ENCODE measurements around the gene C4orf51.

C4orf51 gene

DNA sequence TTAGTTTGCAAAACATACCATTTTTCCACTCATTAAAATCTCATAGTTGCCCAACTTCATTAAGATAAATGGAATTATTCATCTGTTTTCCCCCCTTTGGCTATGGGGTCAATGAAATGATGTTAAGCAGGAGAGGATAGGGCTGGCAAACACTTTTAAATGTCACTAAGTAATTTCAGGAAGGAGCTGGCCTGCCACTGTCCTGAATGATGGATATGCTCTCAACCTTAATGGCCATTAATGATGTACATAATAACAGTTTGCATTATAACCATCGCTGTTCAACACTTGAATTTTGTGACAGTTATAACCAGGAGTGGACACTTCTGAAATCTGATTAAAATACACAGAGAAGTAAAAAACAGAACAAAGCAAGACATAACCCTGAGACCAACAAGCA lies 77.2 kb downstream of the C4orf51 start:
- no peak for DNase-seq (ENCODE audit: low spot score)

DNA sequence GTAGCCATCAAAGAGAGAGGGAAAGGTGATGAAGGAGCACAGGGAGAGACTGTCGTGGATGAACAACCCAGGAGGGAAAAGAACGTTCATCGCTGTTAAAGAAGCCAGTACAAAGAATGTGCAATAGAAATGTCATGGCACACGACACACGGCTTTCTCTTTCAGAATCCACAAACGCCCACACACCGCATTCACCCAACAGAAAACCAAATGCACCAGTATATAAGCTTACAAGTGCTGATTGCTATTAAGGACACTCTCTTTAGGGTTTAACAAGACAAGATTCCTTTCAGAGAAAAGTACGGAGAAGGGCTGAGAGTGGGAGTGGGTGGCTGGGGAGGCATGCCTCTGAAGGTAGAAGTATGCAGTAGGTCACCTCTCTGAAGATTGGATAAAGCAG lies 80.2 kb downstream of the C4orf51 start:
- DNase-seq (ENCODE audit: low spot score): no peak

DNA sequence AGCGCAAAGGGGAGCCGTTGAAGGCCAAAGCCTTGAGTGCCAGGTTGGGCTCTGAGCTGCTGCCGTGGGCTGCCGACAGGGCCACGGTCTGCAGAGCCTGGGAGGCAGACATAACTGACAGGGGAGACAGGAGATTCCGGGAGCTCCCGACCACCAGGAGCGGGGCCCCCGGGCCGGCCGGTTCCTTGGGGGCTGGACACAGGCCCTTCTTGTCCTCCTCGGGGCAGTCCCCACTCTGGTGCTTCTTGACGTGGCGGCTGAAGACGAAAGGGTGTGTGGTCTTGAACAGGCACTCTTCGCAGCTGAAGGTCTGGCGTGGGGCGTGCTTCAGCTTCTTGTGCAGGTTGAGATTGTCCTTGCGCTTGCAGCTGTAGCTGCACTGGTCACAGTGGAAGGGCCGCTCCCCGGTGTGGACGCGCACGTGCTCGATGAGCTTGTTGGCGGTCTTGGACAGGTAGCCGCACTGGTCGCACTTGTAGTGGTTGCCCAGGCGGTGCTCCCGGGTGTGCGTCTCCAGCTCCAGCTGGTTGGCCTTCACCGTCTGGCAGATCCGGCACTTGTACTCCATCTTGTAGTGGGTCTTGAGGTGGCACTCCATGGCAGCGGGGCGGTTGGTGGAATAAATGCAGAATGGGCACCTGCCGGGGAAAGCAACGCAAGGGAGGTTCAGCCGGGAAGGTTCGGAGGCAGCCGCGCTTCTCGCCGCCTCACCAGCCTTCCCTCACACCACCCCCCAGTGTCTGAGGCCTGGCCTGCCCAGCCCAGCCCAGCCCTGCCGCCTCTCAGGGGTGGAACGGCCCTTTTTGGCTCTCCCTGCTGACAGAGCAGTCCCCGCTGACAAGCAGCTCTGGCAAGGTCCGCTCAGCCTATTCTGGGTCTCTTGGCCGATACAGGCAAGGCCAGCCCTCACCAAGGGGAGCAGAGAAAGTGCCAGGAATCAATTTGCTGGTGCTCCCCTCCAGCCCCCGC lies 81.3 kb downstream of the C4orf51 start:
- no peak for DNase-seq (ENCODE audit: low spot score)

DNA sequence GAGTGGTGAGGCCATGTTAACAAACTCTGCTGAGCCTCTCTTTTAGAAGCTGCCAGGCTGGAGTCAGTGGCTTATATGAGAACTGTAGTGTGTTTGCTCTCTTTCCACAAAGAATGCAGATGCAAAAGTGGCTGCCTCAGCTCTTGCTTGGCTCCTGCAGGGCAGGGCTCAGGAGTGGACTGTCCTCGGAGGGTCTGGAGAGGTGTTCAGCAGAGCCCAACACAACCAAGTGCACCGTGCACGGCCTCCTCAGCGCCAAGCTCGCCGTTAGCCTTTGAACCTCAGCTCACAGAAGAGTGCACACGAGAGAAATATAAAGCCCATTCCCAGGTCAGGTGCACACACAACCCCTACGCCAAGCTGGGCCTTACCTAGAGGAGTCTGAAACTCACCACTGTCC lies 82.8 kb downstream of the C4orf51 start:
- DNase-seq (ENCODE audit: low spot score): no peak

DNA sequence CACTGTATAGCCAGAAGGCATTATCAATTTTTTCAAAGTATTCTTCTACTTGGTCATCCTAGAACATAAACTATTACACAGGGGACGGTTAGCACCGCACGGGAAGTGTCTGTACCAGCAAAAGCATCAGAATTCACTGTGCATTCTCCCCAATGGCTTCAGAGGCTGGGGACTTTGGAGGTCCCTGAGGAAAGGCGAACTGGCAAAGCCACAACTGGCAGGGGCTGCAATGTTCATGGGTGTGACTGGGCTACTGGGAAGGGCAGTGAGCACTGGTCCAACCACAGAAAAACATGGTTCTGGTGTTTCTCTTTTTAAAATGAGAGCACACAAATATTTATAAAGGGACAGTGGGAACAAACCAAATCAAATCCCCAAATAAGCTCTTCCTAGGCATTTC lies 83.5 kb downstream of the C4orf51 start:
- DNase-seq (ENCODE audit: low spot score): no peak

DNA sequence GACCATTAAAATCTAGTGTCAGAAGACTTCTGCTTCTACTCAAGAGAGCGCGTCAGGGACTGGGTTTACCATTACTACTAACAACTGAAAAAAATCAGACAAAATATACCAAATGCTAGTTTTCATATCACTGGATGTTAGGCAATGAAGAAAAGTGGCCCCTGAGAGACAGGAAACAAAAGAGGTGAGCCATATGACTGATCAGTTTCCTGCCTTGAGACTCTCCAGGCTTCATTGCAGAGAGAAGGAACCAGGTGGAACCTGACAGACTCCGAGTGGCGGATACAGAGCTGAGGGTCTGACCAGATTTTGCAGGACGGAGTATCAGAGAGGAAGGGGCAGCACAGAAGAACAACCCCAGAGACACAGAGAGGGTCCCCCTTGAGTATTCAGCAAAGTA lies 86.3 kb downstream of the C4orf51 start:
- no peak for DNase-seq (ENCODE audit: low spot score)

DNA sequence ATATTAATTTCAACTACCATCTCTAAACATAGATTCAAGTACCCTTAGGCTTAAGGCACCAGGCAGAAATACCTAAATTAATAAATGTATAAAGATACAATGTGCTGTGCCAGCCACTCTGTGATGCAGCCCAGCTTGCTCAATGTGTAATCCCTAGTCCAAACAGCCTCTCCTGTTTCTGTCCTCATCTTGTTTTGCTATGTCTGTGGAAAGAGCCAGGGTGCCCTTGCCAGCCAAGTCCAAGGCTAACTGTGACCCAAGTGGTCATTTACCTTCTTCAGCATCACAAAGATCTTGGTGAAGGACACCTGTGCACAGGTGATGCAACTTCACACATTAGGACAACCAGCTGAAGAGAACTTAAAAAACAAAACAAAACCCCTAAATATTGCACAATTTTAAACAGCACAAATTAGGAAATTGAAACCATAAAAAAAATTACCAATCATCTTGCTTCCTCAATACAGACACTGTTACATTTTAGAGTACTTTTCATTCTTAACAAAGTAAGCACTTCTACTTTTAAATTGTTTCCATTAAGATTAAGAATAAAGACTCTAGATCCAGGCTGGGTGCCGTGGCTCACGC lies 89.6 kb downstream of the C4orf51 start:
- DNase-seq (ENCODE audit: low spot score): no peak

DNA sequence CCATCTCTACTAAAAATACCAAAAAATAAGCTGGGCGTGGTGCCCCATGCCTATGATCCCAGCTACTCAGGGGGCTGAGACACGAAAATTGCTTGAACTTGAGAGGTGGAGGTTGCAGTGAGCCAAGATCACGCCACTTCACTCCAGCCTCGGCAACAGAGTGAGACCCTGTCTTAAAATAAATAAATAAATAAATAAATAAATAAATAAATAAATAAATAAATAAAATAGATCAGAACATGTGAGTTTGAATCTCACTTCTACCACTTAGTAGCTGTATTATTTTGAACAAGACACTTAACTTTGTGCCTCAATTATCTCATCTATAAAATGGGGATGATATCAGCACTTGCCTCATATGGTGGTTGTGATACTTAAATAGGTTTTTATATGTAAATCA lies 90.2 kb downstream of the C4orf51 start:
- no peak for DNase-seq (ENCODE audit: low spot score)

DNA sequence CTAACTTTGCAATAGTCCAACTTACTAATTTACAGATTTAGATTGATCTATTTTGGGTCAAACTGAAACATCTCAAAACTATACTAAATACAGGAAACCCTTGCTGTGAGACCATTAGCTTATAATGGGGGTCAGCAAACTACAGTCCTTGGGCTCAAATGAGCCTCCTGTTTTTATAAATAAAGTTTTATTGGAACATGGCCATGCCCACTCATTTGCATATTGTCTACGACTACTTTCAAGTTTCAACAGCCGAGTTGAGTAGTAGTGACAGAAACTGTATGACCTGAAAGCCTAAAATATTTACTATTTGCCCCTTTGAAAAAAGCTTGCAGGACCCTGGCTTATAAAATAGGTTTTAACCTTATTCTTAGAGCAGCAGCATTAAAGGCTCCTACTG lies 92.4 kb downstream of the C4orf51 start:
- no peak for DNase-seq (ENCODE audit: low spot score)

DNA sequence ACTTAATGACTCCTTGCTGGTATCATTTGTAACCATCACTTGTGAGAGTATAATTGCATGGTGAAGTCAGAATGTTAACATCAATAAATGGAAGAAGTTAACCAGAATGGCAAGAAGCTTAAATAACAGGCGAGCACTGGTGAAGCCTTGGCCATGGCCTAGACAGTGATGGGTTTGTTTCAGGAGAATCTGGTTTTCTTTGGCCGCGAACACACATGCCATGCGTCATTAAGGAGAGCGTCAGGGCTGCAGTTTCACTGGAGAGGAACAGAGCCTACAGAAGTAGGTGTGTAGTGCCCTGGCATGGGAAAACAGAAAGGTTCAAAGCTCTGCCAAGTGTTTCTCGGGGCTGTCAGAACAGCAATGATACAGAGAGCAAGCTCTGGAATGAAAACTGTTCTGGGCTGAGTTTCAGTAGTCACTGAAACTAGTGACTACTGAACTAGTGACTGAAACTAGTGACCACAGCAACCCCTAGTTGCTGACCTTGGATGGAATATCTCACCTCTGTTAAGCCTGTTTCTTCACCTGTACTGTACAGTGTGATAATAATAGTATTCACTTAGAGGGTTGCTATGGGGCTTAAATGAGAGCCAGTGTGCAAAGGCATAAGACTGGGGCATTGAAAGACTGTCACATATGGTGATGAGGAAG lies 93.8 kb downstream of the C4orf51 start:
- no peak for DNase-seq (ENCODE audit: low spot score)

DNA sequence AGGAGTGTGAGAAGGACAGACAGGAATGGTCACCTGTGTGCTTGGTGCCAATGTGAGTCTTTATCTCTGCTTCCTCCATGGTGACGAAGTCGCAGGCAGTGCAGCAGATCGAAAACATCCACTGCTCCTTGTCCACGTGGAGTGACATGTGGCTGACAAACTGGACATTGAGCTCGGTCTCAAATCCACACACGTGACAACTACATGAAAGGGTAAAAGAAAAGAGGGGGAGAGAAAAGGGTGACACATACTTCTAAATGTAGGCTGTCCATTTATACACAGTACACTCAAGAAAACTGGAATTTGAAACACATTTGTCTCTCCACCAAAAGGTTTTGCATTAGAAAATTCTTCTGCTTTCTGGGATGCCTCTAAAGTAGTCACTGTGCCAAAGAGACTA lies 94.5 kb downstream of the C4orf51 start:
- DNase-seq (ENCODE audit: low spot score): no peak

DNA sequence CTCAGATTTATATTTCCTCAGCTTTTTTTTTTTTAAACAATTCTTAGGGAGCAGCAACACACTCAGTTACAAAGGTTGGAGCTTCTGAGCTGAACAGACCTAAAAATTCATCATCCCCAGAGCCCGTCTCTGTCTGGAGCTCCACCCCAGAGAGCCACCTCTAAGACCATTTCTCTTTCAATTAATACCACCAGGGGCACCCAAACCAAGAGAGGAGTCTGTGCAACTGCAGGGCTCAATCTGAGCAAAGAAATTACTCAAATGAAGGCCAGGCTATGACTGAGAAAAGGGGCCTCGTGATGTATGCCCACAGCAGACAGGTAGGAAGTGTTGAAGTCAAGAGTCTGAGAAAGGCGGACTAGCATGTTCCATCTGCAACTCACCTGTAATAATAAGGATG lies 95.5 kb downstream of the C4orf51 start:
- DNase-seq (ENCODE audit: low spot score): no peak

DNA sequence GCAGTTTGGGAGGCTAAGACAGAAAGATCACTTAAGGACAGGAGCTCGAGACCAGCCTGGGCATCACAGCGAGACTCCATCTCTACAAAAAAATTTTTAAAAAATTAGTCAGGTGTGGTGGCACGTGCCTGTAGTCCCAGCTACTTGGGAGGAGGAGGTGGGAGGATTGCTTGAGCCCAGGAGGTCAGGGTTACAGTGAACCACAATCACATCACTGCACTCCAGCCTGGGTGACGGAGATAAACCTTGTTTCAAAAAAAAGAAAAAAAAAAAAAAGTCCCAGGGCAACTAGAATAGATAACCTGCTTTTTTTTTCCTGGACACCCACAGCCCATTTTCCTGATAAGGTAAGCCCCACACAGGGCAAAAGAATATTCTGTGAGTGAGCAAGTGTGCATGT lies 96.3 kb downstream of the C4orf51 start:
- DNase-seq (ENCODE audit: low spot score): no peak

DNA sequence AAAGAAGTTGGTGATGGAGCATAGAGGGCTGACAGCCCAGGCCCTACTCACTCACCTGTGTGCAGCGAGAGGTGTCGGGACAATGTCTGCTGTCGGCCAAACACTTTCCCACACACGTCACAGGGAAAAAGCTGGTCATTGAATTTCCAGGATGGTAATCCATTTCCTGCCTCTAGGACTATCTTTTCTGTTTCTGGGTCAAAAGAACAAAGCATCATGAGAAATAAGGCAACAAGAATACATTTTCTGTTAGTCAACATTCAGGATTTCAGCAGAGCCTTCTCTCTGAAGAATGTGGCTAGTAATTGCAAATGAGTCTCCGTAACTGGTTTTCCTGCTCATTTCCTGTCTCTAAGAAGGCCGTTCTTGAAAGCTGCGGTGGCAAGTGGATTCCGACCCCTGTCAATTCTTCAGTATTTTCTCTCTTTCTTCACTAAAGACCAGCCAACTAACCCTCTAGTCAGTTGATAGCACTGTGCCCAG lies 99.4 kb downstream of the C4orf51 start:
- DNase-seq (ENCODE audit: low spot score): peak; percentile 22

DNA sequence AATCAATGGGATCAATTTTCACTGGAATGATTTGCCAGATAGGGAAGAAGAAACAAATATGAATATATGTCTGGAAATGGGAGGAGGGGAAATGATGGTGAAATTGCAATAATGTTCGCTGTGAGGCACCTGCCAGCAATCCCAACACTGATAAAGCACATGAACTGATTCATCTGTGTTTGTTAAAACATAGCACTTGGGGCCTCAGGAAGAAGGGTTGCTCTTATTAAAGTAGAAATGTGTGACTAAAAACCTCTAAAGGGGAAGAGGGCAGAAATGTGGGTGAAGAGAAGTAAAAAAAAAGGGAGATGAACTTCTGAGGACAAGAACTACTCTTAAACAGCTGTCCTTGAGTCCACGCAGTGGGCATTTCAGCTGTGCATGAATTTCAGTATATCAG lies 101.4 kb downstream of the C4orf51 start:
- no peak for DNase-seq (ENCODE audit: low spot score)

All from AG20443 (cell line).